Right renal pelvis (tissue), 4 donors: ENCODE results near the gene HIF1A. TPM values are rescaled to one million over a fixed set of nuclear protein-coding genes. Genes with fewer than 3 reads are reported as not detected.
"Not testable (repeated sequence)": the region's sequence is repeated elsewhere in the genome, so short reads cannot be mapped to it uniquely, and the experiment has no call there.

Experiments
- DNase-seq, 4 donors: peaks; one replicate each; pipeline ENCODE4 v3.0.0-alpha.2; 2013; ENCODE audit warnings: low read depth in 4 of 4, low spot score in 3 of 4, missing footprints in 1 of 4
- polyA plus RNA-seq, 4 donors: library from polyadenylated mRNA; unstranded; fragments of 120-200 nt; gene quantifications; one replicate each; pipeline ENCODE4 v1.2.1, GENCODE V29; 2013; ENCODE audit not compliant: insufficient read length in 4 of 4

The HIF1A gene
- polyA plus RNA-seq = 100 to 1,000 TPM; 147 to 187 (median 160) TPM

DNA sequence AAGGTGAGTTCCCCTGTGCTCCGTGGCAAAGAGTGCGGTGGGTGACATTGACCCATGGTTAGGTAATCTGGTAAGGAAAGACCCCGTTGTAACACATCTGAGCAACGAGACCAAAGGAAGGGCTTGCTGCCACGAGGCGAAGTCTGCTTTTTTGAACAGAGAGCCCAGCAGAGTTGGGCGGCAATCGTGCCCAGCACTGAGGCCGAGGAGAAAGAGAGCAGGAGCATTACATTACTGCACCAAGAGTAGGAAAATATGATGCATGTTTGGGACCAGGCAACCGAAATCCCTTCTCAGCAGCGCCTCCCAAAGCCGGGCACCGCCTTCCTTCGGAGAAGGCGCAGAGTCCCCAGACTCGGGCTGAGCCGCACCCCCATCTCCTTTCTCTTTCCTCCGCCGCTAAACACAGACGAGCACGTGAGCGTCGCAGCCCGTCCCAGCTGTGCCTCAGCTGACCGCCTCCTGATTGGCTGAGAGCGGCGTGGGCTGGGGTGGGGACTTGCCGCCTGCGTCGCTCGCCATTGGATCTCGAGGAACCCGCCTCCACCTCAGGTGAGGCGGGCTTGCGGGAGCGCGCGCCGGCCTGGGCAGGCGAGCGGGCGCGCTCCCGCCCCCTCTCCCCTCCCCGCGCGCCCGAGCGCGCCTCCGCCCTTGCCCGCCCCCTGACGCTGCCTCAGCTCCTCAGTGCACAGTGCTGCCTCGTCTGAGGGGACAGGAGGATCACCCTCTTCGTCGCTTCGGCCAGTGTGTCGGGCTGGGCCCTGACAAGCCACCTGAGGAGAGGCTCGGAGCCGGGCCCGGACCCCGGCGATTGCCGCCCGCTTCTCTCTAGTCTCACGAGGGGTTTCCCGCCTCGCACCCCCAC, at the start of gene HIF1A:
Gene HIF1A, plus strand, starts transcription at position 684 of the 865 bp plus-strand sequence. CDS start 292 bp downstream, outside the sequence.
- DNase-seq = peak; percentile 94 to 97 (median 94)

DNA sequence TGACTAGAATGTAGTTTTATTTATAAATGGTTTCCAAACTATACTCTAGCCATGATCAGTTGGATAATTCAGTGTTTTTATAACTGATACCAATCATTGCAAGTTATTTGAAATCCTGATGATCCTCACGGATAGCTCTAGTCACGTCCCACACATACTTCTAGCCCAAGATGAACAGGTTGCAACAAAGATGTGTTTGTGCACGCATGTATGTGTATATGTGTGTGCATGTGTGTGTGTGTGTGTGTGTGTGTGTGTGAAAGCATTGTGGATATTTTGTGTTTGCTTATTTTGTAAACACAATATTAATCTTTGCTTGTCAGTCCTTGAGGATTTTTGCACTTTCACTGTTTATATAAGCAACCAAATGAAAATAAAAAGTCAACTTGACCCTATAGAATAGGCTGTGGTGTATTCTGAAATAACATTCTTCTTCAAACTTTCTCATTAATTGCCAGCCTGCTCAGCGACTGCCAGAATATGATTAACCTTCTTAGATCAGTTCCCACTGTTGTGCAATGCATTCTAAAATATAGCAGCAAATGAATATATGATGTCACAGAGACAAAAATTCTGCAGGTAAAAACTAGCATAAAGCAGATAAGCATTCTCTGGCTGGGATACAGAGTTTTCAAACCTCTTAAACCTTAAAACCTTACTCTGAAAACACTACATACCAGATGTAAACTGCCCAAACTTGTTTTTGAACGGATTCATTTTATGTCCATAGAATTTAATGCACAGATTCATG, 48.8 kb upstream of the HIF1A start:
- no peak for DNase-seq

DNA sequence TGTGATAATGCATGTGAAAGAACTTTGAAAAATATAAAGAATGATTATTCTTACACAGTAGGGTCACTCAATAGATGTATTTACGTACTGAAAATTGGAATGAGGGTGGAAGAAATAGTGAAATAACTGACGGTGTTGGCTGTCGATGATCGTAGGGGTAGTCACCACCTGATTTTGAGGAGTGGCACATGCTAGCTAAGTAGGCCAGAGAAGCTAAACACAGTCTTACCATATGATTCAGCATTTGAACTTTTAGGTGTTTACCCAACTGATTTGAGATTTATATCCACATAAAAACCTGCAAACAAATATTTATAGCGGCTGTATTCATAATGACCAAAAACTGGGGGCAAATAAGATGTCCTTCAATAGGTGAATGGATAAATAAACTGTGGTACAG, 47.6 kb upstream of the HIF1A start:
- DNase-seq = no peak

DNA sequence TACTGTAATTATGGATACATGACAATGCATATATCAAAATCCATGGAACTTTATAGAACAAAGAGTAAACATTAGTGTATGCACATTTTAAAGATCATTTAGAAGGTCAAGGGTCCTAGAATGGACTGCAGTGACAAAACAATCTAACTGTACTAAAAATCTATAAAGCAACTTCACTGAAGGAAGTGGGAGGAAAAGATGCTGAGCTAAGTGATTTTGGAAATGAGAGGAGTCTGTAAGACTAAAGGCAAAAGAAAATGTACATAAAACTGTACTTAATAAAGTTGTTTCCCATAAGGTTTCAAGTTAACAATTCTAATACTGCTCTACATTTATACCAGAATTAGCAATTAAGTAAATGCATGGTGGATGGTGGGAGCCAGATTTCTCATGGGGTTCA, 46.9 kb upstream of the HIF1A start:
- no peak for DNase-seq

DNA sequence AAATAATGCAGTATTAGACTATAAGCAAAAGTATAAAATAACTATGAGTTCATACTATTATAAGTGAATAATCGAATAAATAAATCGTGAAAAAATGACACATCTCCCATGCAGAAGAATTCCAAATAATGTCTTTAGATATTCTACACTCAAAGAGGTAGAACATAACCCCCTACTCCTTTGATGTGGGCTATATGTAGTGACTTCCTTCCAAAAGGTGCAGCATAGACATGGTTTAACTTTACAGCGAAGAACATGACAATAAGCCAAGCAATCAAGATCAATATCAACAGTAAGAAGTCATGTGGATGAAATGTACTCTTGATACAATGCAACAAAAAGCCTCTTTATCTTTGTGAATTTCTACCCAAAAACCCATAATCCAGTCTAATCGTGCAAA, 46.0 kb upstream of the HIF1A start:
- DNase-seq = no peak

DNA sequence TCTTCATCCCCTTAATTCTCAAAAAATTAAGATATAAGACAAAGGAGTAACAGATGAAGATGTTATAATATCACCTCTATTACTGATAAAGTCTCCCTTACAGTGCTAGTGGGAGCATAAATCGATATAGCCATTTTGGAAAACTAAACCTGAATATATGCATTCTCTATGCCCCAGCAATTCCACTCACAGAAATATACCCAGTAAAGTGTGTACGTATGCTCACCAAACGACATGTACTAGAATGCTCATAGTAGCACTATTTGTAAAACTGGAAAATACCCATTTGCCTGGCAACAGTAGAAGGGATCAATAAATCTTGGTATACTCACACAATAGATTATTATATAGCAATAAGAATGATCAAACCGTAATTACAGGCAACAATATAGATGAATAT, 44.0 kb upstream of the HIF1A start:
- DNase-seq = no peak

DNA sequence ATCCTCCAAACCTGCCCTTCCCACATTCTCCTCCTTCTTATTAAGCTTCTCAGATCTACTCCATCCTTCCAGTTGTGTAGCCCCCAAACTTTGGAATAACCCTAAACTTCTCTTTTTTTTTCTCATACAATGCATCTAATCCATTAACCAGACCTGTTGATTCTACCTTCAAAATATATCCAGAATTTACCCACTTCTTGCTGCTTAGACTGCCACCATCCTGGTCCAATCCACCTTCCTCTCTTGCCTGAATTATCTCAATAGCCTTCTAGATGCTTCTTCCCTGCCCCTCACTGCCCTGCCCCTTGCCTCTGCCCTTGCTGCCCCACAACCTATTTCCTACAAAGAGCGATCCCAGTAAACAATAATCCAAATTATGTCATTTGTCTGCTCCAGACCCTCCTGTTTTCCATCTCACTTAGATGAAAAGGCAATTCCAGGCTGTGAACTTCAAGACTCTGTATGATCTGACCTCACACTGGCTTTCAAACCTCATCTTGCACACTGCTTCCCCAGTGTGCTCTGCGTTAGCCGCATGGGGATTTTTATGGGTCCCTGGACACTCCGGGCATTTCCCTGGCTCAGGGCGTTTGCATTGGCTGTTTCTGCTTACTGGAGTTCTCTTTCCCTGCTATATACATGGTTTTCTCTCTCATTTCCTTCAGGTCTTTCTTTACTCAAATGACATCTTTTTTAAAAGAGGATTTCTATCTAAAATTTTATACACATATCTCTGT, 42.6 kb upstream of the HIF1A start:
- no peak for DNase-seq

DNA sequence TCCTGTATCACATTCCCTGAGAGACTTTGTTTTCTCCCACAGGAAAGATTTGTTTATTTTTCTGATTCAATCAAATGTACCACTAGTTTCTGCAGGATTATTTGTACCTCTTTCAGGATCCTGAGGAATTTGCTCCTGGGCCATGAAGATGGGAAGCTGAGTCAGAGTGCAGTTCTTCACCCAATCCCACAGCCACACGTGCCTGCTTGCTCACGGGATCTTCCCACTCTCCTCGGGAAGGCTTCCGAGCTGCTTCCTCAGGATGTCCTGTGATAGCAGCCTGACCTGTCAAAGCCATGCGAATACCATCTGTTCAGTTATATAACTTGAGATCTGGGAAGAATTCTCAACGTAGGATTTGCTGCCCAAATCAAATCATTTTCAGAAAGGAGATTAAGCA, 41.8 kb upstream of the HIF1A start:
- no peak for DNase-seq

DNA sequence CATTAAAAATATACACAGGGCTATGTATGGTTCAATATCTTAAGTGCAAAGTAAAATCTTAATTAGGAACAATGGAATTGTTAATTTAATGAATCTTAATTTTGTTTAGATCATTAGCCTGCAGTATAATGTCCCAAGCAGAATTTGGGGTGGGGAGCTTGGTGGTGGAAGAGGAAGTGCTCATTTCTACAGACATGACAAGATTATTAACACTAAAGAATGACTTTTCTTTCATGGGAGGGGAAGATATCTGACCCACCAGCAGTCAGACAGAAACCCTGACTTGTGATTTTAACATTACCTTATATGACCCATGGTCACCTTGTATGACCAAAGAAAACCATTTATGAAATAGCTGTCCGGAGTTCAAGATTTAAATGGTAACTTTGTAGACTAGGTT, 41.3 kb upstream of the HIF1A start:
- no peak for DNase-seq

DNA sequence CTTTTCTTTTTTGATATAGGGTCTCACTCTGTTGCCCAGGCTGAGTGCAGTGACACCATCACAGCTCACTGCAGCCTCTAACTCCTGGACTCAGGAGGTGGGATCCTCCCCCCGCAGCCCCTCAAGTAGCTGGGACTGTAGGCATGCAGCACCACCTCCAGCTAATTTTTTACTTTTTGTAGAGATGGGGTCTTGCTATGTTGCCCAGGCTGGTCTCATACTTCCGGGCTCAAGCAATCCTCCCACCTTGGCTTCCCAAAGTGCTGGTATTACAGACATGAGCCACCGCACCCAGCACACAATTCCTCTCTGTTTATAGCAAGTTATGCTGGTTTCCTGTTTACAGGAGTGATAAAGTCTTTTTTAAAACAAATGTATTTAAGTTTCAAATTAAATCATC, 39.5 kb upstream of the HIF1A start:
- DNase-seq = no peak

DNA sequence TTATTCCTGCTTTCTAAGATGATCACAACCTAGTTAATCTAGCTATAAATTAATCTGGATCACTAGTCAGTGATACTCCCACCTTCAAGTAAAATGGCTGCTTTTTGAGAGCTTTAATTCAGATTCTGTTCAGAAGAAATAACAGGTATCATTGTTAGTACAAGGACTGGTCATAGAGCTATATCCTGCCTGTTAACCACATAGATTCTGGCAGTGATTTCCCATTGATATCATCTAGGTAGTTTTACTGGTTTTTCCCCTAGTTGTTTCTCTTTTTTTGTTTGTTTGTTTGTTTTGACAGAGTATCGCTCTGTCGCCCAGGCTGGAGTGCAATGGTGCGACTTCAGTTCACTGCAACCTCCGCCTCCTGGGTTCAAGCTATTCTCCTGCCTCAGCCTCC, 39.0 kb upstream of the HIF1A start:
- DNase-seq = no peak

DNA sequence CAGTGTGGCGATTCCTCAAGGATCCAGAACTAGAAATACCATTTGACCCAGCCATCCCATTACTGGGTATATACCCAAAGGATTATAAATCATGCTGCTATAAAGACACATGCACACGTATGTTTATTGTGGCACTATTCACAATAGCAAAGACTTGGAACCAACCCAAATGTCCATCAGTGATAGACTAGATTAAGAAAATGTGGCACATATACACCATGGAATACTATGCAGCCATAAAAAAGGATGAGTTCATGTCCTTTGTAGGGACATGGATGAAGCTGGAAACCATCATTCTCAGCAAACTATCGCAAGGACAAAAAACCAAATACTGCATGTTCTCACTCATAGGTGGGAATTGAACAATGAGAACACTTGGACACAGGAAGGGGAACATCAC, 37.2 kb upstream of the HIF1A start:
- DNase-seq = not testable (repeated sequence)

DNA sequence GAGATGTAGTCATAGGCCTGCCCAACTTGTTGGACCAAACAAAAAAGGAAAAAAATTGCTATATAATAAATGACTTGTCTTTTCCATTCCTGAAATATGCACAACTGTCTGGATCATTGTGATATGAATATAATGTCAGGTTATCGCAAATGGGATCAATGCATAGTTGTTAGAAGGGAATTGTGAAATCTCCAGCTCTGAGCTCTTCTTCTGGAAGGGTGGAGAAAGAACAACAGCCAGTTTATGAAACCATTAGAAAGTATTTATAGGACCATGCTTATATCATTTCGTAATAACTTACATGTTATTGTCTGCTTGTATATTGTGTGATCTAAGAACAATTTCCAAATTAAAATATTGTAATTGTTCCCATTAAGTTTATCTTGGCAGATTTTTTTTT, 35.7 kb upstream of the HIF1A start:
- no peak for DNase-seq

DNA sequence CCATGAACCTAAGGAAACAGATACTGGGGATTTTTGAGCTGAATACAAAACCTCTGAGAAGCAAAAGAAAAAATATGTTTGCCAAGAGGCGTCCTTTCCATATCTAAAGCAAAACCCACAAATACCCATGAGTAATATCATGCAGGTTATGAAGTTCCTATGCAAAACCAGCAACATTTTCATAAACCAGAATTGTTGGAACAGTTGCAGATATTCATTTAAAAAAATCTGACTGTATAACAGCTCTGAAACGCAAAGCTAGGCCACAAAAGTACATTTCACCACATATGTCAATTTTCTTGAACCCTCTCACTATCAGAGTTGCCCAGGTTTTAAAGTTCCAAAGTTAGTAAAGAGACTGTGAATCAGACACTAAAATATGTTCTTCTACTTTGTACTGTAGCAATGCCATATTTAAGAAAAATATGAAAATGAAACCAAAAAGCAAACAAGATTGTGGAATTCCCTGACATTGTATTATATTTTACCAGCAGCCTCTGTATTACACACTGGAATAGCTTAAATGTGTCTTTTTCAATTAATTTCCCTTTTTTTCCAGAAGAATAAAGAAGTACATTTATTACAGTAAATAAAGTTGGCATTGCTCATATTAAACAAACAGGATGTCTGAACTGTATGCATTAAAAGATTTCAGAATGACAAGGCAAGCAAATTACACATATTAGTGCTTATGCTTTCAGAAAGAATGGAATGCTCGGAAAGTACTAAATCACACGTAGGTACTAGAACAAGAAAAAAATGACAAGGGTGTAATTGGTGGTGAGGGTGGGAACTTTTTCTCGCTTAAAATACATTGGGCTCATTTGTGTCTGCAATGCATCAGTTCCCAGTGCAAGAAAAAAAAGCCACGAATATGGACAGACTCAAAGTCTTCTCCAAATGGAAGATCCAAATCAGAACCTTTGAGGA, 33.6 kb upstream of the HIF1A start:
- DNase-seq = no peak

DNA sequence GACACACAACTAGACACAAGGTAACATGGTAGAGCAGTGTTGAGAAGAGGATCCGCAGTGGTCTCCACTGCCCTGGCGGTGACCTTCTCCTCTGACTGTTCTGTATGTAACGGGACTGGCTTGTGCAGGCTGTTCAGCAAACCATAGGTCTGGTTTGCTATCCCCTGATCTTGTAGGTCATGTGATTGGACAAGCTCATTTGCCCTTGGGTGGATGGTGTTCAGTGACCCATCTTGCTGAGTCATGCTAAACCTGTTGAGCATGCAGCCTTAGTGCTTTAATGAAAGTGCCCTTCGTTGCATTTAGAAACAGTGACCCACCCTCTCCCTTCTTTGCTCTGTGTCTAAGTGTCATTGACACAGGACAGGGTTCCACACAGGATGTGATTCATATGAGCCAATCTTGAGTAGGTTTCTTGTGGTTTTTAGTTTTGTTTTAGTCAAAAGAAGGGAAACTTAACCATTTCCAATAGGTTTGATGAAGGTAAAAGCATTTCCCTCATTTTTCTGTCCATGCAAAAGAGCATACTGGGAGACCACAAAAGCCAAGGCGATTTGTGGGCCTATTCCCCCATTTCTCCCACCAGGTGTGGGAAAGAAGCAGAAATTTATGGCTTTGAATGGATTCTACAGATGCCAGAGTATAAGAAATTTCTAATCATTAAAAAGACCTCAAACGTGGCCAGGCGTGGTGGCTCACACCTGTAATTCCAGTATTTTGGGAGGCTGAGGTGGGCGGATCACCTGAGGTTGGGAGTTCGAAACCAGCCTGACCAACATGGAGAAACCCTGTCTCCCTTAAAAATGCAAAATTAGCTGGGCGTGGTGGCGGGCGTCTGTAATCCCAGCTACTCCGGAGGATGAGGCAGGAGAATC, 32.6 kb upstream of the HIF1A start:
- peak in 1 of 4 donors; percentile 48 for DNase-seq

DNA sequence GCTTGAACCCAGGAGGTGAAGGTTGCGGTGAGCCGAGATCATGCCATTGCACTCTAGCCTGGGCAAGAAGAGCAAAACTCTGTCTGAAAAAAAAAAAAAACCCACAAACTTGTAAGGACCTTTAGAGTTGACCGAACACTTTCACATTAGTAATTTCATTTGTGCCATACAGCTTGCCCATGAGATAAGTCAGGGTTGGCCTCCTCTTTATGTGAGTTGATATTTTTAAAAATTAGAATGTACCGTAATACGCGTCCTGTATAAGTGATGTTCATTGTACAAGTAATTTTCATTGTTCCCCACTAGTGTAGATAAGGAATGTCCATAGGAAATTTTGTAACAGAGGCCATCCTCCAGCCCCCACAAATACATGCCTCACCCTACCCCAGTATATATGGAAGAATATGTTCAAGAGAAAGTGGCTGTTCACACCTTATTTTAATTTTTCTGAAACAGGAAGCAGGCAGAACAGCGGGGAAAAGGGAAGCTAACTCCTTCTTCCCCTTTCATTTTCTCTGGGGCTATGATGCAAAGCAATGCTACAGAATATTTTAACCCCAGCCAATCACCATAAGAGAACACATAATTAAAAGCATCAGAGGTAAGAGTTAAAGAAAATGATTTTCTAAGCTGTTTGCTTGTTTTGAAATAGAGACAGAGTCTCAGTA, 31.9 kb upstream of the HIF1A start:
- no peak for DNase-seq

DNA sequence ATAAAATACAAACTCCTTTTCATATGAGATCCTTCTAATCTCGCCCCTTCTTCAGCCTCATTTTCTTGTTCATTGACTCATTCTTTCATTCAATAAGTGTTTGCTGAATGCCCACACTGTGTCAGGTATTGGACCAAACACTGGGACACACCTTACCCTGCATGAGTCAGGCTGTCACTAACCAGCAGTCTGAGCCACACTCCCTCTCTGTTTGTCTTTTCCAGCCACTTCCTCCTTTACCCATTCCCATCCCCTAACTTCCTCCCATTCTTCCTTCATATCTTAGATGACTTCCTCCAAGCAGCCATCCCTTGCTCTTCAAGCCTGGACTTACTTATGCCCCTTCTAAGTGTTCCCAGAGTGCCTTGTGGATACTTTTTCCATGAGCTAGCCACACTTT, 27.0 kb upstream of the HIF1A start:
- no peak for DNase-seq

DNA sequence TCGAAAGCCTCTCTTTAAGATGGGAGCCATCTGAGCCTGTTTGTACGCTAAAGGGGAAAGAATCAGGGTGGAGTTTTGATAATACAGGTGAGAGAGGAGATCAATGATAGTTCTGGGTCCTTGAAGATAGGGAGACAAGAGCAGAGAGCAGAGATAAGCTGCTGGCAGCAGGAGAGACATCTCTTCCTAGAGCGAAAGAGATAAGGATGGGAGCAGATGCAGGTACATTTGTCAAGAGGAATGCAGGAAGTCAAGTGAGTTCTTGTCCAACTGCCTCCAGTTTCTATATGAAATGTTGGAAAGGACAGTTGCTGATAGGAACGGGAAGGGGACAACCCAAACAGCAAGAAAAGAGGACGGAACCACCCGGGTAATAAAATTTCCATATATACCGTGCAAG, 24.7 kb upstream of the HIF1A start:
- DNase-seq = no peak

DNA sequence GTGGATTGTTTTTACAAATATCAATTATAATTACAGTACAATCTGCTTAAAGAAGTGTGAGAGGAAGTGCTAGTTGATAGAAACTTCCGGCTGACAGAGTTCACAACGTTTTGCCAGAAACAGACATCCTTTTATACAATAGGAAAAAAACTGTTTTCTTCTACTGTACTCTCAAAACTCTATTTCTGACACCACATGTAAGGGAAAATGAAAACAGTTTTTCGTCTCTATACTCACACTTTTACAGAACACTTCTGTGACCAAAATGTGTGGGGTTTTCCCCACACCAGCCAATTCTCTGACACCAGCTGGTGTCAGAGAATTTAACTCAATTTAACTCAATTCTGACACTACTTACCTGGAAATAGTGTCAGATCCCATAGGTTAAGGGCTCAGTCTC, 24.2 kb upstream of the HIF1A start:
- DNase-seq = no peak
